GM12801 (cell line): Measurements from ENCODE around the gene PACC1.

Source experiments
- CTCF ChIP-seq: IDR thresholded peaks from one replicate; pipeline ENCODE4 v1.5.1; 2011; ENCODE audit warnings: control low read depth; ENCODE audit not compliant: insufficient read length; ENCODE audit errors: extremely low read depth

PACC1 gene

GRCh38 chr1:212414328-212415106, at the start of gene PACC1:
PACC1 (minus strand) TSS chr1:212414886; CDS start chr1:212414757, 129 bp downstream.
- no peak for TF ChIP-seq CTCF

GRCh38 chr1:212463565-212464285, 49.0 kb upstream of the PACC1 start:
- TF ChIP-seq CTCF = no peak

- TF ChIP-seq CTCF = no peak
Measured at GRCh38 chr1:212461916-212462660, 47.4 kb upstream of the PACC1 start.

- no peak for TF ChIP-seq CTCF
Measured at GRCh38 chr1:212460376-212460775, 45.7 kb upstream of the PACC1 start.

- no peak for TF ChIP-seq CTCF
Measured at GRCh38 chr1:212459656-212460055, 45.0 kb upstream of the PACC1 start.

GRCh38 chr1:212458817-212459216, 44.1 kb upstream of the PACC1 start:
- no peak for TF ChIP-seq CTCF

GRCh38 chr1:212457740-212458338, 43.2 kb upstream of the PACC1 start:
- TF ChIP-seq CTCF = no peak
